ENCODE results near the gene ARL6IP4.
A peak's percentile ranks its signal among the peaks of the same experiment; 100 is the strongest.
"Not testable (repeated sequence)": the region's sequence is repeated elsewhere in the genome, so short reads cannot be mapped to it uniquely, and the experiment has no call there.

Gene ARL6IP4

GRCh38 chr12:122980183-122981035 is at the start of gene ARL6IP4:
ARL6IP4 (plus strand) TSS chr12:122980681; CDS start chr12:122981140, 459 bp downstream.
- DNase-seq (ENCODE audit: low spot score): peak; percentile 88

- no peak for DNase-seq (ENCODE audit: low spot score)
Measured at GRCh38 chr12:122932207-122932606, 48.3 kb upstream of the ARL6IP4 start.

- DNase-seq (ENCODE audit: low spot score): no peak
Measured at GRCh38 chr12:122934722-122935121, 45.8 kb upstream of the ARL6IP4 start.

- DNase-seq (ENCODE audit: low spot score): peak; percentile 20
Measured at GRCh38 chr12:122935318-122935717, 45.2 kb upstream of the ARL6IP4 start.

- DNase-seq (ENCODE audit: low spot score): no peak
Measured at GRCh38 chr12:122937622-122938091, 42.8 kb upstream of the ARL6IP4 start.

- DNase-seq (ENCODE audit: low spot score): no peak
Measured at GRCh38 chr12:122939125-122939524, 41.4 kb upstream of the ARL6IP4 start.

GRCh38 chr12:122941351-122941750 is 39.1 kb upstream of the ARL6IP4 start:
- DNase-seq (ENCODE audit: low spot score): not testable (repeated sequence)

- DNase-seq (ENCODE audit: low spot score): no peak
Measured at GRCh38 chr12:122942637-122943036, 37.8 kb upstream of the ARL6IP4 start.

- DNase-seq (ENCODE audit: low spot score): peak; percentile 21
Measured at GRCh38 chr12:122943196-122943595, 37.3 kb upstream of the ARL6IP4 start.

- no peak for DNase-seq (ENCODE audit: low spot score)
Measured at GRCh38 chr12:122944605-122945592, 35.6 kb upstream of the ARL6IP4 start.

- peak; percentile 40 for DNase-seq (ENCODE audit: low spot score)
Measured at GRCh38 chr12:122946690-122947341, 33.7 kb upstream of the ARL6IP4 start.

GRCh38 chr12:122947352-122947792 is 33.1 kb upstream of the ARL6IP4 start:
- peak; percentile 29 for DNase-seq (ENCODE audit: low spot score)

GRCh38 chr12:122948605-122949004 is 31.9 kb upstream of the ARL6IP4 start:
- DNase-seq (ENCODE audit: low spot score): peak; percentile 23

GRCh38 chr12:122949405-122949804 is 31.1 kb upstream of the ARL6IP4 start:
- DNase-seq (ENCODE audit: low spot score): peak; percentile 16

GRCh38 chr12:122949816-122950675 is 30.4 kb upstream of the ARL6IP4 start:
- peak; percentile 30 for DNase-seq (ENCODE audit: low spot score)

GRCh38 chr12:122951406-122951805 is 29.1 kb upstream of the ARL6IP4 start:
- DNase-seq (ENCODE audit: low spot score): peak; percentile 15

- DNase-seq (ENCODE audit: low spot score): peak; percentile 90
Measured at GRCh38 chr12:122951979-122952892, 28.2 kb upstream of the ARL6IP4 start.

GRCh38 chr12:122955156-122955555 is 25.3 kb upstream of the ARL6IP4 start:
- peak; percentile 38 for DNase-seq (ENCODE audit: low spot score)

- no peak for DNase-seq (ENCODE audit: low spot score)
Measured at GRCh38 chr12:122956035-122956434, 24.4 kb upstream of the ARL6IP4 start.

Measured in D341Med (cell line).